HFFc6 (cell line): ENCODE results near the gene CEP104. TPM values are rescaled to one million over a fixed set of nuclear protein-coding genes. Genes with fewer than 3 reads are reported as not detected.

ENCODE experiments used
- DNase-seq: peaks from one replicate; pipeline ENCODE4 v3.0.0-alpha.2; 2018
- H3K27ac Mint-ChIP-seq: 2 replicates; pipeline ENCODE4 v1.8.0; 2020; ENCODE audit warnings: mild to moderate bottlenecking, mixed read lengths
- H3K27me3 Mint-ChIP-seq: 2 replicates; pipeline ENCODE4 v1.8.0; 2021; ENCODE audit warnings: mild to moderate bottlenecking, moderate library complexity, mixed read lengths; ENCODE audit not compliant: insufficient read depth
- H3K36me3 Mint-ChIP-seq: 2 replicates; pipeline ENCODE4 v1.8.0; 2021; ENCODE audit warnings: low read depth, mixed read lengths
- H3K4me1 Mint-ChIP-seq: 2 replicates; pipeline ENCODE4 v1.8.0; 2020; ENCODE audit warnings: low read depth, mixed read lengths
- H3K4me3 Mint-ChIP-seq: 2 replicates; pipeline ENCODE4 v1.8.0; 2020; ENCODE audit warnings: mild to moderate bottlenecking, moderate library complexity, mixed read lengths
- H3K9me3 Mint-ChIP-seq: 2 replicates; pipeline ENCODE4 v1.8.0; 2020; ENCODE audit warnings: mild to moderate bottlenecking, mixed read lengths
- CTCF ChIP-seq: fragments of 200-600 bp; sonication (generic); IDR thresholded peaks from 2 replicates; pipeline ENCODE4 v1.5.0; 2021; ENCODE audit warnings: antibody characterized with exemption, mild to moderate bottlenecking
- total RNA-seq, 6 experiments: library from RNA; stranded (reverse); fragmentation: NEBNext Ultra II Directional; extraction: Animal tissue kit (Norgen Biotek cat#: 25700); gene quantifications; 2 replicates in 1 of 6; 3 replicates in 5 of 6; pipeline ENCODE4 v1.2.3, GENCODE V29; 2021

Gene CEP104
- total RNA-seq, 6 experiments from 2014 or later = 43.2 to 63.4 (median 52.9) TPM

- peaks cover 20% of the 10 kb centered on the region for H3K4me1 Mint-ChIP-seq
- peaks cover 3% of the 10 kb centered on the region; the same call in 1 of the 2 replicates for H3K27me3 Mint-ChIP-seq
- no peak overlapping the region for H3K4me3 Mint-ChIP-seq
- no peaks in the 10 kb centered on the region for H3K9me3 Mint-ChIP-seq
- no peak for DNase-seq
- TF ChIP-seq CTCF = no peak
- peaks cover 8% of the 10 kb centered on the region for H3K36me3 Mint-ChIP-seq
- no peak overlapping the region for H3K27ac Mint-ChIP-seq
These were observed 66.1 kb downstream of the CEP104 start for GRCh38 chr1:3790952-3791351.

GRCh38 chr1:3790500-3790923, 66.5 kb downstream of the CEP104 start:
- no peak for TF ChIP-seq CTCF
- Mint-ChIP-seq H3K36me3 (peaks cover 7% of the 10 kb centered on the region), H3K27ac (no peak overlapping the region), H3K9me3 (no peaks in the 10 kb centered on the region), H3K4me1 (peaks cover 19% of the 10 kb centered on the region), H3K27me3 (peaks cover 3% of the 10 kb centered on the region; the same call in 1 of the 2 replicates), H3K4me3 (no peak overlapping the region)
- DNase-seq = no peak

DNA sequence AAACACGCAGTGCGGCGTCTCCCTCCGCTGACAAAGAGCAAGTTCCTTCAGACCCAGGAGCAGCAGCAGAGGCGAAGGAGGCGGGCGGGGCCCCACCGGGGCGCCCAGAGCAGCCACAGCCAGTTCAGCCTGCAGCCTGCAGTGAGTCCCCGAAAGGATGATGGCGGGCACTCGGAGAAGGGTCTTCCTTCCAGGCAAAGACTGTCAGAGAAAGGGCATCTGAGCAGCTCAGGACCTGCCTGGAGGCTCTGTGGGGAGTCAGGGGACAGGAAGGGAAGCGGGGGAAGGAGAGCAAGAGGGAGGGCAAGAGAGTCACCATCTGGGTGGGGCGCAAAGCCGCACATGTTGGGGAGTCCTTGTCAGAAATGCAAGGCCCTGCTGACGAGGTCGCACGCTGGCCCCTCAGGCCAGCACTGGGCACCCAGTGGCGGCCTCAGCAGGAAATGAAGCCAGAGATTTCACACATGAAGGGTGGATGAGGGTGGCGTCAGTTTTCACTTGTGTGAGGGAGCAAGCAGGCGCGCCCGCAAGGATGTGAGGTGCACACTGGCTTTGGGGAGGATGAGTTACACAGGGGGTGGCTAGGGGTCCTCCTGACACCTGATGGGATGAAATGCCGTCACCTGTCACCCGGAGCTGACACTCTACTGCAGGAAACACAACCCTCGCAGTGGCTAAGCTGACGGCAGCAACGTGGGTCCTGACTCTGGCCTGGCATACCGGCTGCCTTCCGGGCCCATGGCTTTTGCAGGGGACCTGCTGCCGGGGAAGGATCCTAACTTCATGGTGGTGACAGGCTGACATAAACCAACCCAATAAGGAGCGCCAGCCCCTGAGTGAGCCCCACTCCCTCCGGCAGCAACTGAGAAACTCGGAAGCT, 67.3 kb downstream of the CEP104 start:
- DNase-seq = no peak
- H3K27ac Mint-ChIP-seq = no peak overlapping the region
- H3K36me3 Mint-ChIP-seq = peaks cover 6% of the 10 kb centered on the region
- H3K9me3 Mint-ChIP-seq = no peaks in the 10 kb centered on the region
- H3K4me3 Mint-ChIP-seq = no peak overlapping the region
- peaks cover 3% of the 10 kb centered on the region; the same call in 1 of the 2 replicates for H3K27me3 Mint-ChIP-seq
- peaks cover 11% of the 10 kb centered on the region for H3K4me1 Mint-ChIP-seq
- TF ChIP-seq CTCF = no peak

DNA sequence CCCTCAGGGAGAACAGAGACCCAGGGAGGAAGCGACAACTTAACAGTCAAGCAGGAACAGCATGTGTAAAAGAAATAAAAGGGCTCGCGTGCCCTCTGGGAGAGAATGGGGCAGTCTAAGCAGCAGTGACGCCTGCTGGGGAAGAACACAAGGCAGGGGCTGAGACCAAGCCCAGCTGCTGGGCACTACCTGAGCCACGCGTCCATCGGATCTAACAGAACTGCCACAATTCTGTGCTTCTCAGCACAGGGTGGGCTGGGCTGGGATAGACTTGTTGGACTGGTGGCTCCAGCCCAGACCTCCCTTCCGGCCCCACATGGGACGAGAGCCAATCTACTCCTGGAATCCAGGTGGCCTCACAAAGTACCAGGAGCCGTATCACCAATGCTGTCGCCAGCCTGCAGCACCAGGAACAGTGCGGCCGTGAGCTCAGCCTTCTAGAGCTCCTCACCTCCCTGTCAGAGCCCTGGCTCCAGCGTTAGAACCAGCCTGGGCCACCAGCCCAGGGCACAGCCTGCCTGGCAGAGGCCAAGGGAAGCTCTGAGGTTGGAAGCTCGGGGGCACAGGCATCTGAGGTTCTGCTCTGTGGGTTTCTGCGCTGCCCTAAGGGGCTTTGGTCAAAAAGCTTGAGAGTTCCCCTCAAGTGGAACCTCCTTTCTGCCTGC, 68.1 kb downstream of the CEP104 start:
- peaks cover 4% of the 10 kb centered on the region for H3K27me3 Mint-ChIP-seq
- no peaks in the 10 kb centered on the region for H3K9me3 Mint-ChIP-seq
- no peak overlapping the region for H3K27ac Mint-ChIP-seq
- TF ChIP-seq CTCF = no peak
- peaks cover 9% of the 10 kb centered on the region for H3K4me1 Mint-ChIP-seq
- DNase-seq = no peak
- H3K4me3 Mint-ChIP-seq = no peak overlapping the region
- peaks cover 10% of the 10 kb centered on the region for H3K36me3 Mint-ChIP-seq

DNA sequence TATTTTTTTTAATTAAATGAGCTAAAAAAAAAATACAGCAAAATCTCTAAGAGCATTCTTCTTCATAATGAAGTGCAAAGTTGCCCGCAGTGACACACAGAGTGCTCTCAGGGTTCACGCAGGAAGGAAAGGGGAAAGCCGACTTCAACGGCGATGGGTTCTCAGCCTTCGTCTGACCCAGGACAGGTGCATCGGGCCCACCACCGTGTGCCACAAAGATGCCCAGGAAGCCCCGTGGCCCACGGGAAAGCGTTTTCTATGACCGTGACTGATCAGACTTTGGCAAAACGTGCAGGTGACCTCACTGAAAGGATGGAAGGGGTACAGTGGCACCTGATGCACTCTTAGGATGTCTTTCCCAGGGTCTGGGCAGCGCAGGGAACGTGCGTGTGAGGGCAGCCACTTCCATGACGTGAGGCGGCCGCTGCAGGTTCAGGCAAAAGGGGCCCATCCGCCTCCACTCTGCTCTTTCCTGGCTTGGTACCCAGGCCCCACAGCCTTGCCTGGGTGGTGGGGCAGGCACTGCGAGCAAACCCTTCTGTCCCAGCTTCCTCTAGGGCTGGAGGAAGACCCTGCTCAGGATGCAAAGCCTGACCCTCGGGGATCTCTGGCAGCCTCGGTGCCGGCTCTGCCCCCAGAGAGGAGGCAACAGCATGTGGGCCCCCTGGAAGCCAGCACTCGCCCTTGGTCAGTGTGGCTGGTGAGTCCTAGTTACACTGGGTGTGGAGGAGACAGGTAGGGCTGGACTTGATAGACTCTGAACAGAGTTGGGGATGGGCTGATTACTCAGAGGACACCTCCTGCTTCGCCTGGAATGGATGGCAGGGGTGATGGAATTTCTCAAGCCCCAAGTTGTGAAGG, 69.0 kb downstream of the CEP104 start:
- DNase-seq = no peak
- peaks cover 5% of the 10 kb centered on the region for H3K27me3 Mint-ChIP-seq

More for the DNA sequence above, 69.0 kb downstream of the CEP104 start:
- Mint-ChIP-seq H3K27ac (no peak overlapping the region), H3K36me3 (peaks cover 10% of the 10 kb centered on the region), H3K9me3 (no peaks in the 10 kb centered on the region), H3K4me3 (no peak overlapping the region), H3K4me1 (no peaks in the 10 kb centered on the region; the same call in 1 of the 2 replicates)
- TF ChIP-seq CTCF = no peak
